Stimulated activated CD4-positive, alpha-beta T cell treated with anti-CD3 and anti-CD28 coated beads, Interleukin-12 subunit alpha, Interleukin-12 subunit beta, amount 100 ng/mL, for 48 hours (primary cell): ENCODE data around the gene P2RX2.
A peak's percentile ranks its signal among the peaks of the same experiment; 100 is the strongest.
"Not testable (repeated sequence)": the region's sequence is repeated elsewhere in the genome, so short reads cannot be mapped to it uniquely, and the experiment has no call there.

Experiments used
- DNase-seq, 3 donors: peaks; one replicate each; pipeline ENCODE4 v3.0.0-alpha.2; 2020; ENCODE audit warnings: low read depth in 2 of 3, low spot score in 1 of 3

P2RX2 gene

DNA sequence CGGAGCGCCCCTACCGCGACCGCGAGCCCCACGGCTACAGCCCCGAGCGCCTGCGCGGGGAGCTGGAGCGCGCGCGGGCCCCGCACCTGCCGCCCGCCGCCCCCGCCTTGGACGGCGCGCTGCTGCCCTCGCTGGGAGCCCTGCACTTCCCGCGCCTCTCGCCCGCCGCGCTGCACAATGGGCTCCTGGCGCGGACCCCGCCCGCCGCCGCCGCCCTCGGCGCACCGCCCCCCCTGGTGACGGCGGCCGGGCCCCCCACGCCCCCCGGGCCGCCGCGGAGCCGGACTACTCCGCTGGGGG is 35.2 kb upstream of the P2RX2 start:
- DNase-seq, result no peak

DNA sequence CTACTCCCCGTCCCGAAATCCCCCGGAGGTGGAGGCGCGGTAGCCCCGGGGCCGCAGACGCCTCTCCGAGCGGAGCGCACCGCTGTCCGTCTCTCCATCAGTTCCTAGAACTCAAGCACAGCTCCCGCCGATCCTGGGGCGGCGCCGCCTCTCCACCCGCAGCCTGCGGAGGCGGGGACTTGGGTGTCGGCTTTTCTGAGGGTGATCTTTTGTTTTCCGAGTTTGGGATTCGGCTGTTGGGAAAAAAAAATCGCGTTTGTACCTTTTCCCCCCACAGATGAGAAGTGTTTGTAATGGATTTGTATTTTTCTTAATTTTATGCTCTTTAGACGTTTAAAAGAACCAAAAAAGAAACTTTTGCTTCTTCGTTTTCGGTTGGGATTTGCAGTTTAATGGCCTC is 34.8 kb upstream of the P2RX2 start:
- no peak for DNase-seq

DNA sequence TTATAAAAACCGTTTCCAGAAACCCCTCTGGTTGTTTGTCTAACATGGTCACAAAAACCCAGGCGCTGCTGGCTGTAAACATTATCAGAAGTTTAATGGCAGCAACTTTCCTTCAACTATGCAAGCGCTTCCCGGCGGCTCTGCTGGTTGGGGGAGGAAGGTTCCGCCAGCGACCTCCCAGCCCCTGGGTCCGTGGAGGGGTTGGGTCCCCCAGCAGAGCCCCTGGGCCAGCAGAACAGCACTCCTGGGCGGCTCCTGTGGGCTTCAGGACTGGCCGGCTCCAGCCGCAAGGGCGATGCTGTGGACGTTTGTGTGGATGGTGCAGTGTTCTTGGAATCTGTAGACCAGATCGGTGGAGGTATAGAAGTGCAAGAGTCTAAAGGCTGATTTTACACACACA is 34.1 kb upstream of the P2RX2 start:
- no peak for DNase-seq

DNA sequence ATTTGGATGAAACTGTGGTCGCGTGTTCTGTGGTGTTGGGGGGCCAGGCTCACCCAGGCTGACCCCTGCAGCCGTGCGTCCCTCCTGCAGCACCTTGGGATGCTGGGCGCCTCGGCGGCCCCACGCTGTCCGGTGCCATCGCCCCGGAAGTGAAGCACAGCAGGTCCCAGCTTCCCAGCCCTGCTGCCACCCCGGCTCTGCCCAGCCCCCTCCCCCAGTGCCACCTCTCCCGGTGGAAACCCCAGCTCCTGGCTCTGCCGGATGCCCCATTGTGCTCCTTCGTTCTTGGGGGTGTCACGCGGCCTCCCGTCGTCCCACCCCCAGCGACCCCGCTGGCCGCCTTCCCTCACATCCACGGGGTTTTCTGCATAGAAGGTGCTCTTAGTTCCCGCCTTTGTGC is 33.4 kb upstream of the P2RX2 start:
- no peak for DNase-seq

DNA sequence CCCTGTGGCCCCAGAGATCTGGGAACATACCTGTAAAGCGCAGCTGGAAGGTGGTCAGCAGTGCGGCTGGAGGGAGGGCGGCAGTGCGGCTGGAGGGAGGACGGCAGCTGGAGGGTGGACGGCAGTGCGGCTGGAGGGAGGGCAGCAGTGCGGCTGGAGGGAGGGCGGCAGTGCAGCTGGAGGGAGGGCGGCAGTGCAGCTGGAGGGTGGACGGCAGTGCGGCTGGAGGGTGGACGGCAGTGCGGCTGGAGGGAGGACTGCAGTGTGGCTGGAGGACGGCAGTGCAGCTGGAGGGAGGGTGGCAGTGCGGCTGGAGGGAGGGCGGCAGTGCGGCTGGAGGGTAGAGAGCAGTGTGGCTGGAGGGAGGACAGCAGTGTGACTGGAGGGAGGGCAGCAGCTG is 31.6 kb upstream of the P2RX2 start:
- DNase-seq, result no peak

DNA sequence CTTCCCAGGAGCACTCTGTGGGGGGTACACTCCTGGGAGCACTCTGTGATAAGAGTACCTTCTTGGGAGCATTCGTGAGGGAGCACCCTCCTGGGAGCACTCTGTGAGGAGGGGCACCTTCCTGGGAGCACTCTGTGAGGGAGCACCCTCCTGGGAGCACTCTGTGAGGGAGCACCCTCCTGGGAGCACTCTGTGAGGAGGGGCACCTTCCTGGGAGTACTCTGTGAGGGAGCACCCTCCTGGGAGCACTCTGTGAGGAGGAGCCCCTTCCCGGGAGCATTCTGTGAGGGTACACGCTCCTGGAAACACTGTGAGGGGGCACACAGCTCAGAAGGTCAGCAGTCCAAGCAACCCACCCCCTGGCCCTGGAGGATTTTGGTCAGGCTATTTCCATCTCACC is 30.8 kb upstream of the P2RX2 start:
- no peak for DNase-seq

DNA sequence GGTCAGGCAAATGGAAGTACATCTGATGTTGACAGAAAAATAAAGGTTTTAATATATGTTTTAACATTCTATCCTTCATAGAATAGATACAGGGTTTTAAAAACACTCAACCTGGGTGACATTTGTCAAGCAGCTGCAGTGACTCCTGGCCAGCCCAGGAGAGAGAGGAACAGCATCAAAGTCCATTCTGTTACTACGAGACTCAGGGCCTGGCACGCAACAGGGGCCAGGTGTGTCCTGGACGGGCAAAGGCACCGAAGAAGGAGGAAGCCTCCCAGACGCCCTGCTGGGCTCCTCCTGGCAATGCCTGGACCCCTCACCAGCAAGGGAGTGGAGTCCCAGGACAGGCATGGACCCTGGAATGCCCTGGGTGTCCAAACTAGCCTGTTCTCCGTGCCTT is 30.3 kb upstream of the P2RX2 start:
- DNase-seq, result no peak

DNA sequence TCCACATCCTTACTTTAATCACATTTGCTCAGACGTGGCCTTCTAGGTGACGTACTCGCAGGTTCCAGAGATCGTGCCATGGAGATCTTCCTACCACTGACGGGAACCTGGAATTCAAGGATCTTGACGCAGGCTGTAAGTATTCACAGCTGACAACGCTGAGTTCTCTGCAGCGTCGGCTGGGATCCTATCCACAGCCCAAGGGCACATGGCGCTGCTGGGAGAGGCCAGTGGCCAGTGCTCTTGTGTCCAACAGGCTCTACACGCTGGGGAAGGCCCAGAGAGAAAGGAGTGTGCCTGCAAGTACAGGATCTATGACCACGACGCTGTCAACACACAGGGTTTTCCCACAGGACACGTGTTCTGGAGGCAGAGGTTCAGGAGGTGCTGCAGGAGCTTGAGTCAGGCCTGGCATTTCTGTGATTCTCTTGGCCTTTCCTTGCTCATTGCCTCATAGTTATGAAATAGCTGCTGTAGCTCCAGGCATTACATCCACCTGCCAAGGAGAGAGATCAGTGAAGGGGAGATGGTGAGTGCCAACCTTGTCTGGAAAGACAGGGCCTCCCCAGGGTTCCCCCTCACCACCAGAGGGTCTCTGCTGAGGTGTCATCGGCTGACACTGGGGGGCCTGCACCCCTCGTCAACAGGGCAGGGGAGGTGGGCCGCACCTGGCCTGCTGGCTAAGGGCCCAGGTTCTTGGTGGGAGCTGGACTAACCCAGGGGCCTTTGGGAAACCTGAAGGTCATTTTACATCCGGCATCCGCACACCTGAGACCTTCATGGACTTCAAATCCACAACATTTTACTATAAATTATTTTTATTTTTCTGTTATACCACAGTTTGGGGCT is 29.5 kb upstream of the P2RX2 start:
- no peak for DNase-seq

DNA sequence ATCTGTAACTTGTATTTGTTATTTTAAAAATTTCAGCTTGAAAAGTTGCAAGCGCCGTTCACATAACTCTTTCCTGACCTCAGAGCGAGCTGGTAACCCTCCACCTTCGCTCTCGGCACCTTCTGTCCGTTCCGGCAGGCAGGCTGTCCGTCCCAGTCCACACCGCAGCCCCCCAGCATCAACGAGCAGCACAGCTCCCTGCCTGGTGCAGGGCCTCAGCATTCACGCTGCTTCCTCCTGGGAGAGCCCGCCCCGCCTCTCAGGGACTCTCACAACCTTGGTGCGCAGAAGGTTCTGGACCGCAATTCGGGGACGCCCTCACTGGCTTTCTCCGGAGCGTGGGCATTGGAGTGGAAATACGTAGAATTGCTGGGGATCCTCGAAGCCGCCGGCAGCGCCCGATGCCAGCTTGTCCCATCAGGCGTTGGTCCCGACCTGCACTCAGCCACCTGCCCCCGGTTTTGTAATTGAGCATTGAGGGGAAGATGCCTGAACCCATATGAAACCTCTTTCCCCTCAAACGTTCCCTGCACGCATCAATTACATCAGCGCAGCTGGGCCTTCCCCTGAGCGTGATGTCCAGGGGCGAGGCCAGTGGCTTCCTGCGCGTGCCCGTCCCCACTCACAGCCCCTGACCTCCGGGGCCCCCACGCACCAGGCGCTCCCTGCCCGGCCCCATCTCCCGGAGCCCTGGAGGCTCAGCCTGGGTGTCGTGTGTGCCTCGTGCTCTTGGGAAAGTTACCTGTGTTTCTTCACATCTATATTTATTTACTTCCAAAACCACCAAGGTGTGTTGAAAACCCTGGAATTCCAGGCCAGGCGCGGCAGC is 27.3 kb upstream of the P2RX2 start:
- DNase-seq, result no peak

DNA sequence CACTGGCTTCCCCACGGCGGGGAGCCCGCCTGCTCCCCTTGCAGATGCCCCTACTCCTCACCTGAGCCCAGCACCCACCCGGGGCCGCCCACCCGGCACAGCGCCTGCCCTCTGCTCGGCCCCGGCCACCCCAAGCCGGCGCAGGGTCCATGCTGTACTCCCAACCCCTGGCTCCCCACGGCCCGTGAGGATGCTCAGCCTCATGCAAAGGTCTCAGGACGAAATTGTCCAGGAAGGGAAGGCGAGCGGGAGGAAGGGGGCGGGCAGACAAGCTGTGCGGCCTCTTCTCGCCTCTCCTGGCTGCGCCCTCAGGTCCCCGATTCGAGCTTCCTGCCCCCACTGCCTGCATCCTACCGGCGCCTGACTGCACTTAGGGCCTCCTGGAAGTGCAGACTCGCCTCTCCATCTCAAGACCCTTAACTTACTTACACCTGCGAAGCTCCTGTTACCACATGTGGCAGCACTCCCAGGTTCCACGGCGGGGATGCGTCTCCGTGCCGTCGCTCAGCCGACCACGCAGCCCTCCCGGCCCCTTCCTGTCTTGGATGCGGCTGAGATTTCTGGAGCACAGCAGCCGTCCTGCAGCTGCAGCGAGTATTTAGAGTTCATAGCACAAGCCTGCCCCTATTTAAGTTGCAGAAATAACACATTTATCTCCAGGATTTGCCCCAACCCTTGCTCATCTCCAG is 26.1 kb upstream of the P2RX2 start:
- no peak for DNase-seq

DNA sequence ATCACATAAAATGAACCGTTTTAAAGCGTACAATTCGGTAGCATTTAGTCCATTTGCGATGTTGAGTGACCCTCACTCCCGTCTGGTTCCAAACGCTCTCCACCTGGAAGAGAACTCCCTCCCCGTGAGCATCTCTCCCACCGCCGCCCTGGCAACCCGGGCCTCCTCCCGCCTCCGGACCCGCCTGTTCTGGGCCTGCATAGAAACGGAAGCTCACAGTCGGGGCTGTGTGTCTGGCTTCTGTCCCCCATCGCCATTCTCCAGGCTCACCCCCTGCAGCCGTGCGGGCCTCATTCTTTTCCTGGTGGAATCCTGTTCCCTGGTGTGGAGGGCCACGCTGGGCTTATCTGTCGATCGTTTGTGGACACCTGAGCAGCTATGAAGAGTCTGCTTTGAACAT is 25.5 kb upstream of the P2RX2 start:
- DNase-seq, result no peak

DNA sequence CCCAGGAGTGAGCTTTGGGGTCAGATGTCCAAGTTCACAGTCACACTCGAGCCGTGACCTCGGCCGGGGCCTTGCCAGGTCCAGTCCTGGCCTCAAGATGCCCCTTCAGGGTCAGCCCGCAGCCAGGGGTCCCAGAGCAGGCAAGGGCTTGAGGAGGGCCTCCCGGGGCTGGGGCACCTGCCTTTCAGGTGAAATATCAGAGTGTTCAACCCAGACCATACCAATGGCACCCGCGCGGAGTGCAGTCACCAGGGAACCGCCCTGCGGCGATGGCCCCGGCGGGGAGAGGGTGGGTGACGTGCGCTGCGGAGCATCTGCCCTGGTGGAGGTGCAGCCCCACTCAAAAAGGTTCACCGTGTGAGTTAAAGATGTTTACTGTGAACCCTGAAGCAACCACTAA is 25.1 kb upstream of the P2RX2 start:
- no peak for DNase-seq

DNA sequence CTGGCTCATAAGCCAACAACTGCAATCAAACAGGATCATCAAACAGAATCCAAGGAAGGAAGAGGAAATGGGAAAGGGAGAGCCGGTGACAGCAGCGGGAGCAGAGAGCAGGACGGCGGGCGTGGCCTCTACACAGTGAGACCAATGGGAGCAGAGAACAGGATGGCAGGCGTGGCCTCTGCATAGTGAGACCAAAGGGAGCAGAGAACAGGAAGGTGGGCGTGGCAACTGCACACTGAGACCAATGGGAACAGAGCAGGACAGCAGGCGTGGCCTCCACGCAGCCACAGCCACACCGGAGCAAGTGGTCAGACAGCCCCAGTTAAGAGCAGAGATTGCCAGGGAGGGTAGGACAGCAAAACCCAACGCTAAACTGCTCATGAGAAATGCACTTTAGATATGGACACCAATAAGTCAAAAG is 24.6 kb upstream of the P2RX2 start:
- peak in 1 of 3 donors; percentile 9 for DNase-seq

DNA sequence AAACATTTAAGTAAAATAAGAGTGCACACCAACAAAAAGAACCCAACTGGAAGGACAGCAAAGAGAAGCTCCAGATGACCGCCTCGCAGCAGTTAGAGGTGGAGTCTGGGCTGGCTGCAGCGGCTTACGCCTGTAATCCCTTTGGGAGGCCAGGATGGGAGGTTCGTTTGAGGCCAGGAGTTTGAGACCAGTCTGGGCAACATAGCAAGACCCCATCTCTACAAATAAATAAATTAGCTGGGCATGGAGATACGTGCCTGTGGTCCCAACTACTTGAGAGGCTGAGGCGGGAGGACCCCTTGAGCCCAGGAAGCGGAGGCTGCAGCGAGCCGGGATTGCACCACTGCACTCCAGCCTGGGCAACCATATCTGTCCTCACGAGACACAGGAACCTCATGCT is 23.4 kb upstream of the P2RX2 start:
- no peak for DNase-seq

DNA sequence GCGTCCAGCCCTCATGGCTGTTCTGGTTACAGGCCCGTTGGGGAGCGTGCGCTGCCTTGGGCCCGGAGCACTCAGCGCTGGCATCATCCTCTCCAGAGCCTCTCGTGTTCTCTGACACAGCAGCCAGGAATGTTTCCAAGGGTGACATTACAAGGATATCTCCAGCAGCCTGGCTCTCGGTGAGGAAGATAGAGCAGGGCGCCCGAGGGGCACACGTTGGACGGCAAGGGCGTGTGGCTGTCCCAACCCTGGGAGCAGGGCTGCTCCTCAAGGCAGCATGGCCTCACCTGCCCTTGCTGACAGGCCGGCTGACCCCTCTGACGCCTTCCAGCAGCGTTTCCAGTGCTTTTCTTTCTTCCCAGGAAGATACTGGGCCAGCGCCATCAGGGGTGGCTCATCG is 22.6 kb upstream of the P2RX2 start:
- DNase-seq, result no peak

DNA sequence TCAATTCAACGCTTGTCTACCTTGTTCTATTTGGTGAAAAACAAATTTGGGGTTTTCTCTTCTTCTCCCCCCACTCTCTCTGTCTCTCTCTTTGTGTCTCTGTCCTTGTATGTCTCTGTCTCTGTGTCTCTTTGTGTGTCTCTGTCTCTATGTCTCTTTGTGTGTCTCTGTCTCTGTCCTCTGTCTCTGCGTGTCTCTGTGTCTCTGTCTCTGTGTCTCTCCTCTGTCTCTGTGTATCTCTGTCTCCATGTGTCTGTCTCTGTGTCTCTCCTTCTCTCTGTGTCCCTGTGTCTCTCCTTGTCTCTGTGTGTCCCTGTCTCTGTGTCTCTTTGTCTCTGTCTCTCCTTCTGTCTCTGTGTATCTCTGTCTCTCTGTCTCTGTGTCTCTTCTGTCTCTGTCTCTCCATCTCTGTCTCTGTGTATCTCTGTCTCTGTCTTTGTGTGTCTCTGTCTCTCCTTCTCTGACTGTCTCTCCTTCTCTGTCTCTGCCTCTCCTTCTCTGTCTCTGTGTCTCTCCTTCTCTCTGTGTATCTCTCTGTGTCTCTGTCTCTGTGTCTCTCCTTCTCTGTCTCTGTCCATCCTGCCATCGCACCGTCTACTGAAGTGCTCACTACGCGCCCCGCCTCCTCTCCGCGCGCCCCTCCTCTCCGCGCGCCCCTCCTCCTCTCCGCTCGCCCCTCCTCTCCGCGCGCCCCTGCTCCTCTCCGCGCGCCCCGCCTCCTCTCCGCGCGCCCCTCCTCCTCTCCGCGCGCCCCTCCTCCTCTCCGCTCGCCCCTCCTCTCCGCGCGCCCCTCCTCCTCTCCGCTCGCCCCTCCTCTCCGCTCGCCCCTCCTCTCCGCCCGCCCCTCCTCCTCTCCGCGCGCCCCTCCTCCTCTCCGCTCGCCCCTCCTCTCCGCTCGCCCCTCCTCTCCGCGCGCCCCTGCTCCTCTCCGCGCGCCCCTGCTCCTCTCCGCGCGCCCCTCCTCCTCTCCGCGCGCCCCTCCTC is 21.0 kb upstream of the P2RX2 start:
- DNase-seq, result no peak

DNA sequence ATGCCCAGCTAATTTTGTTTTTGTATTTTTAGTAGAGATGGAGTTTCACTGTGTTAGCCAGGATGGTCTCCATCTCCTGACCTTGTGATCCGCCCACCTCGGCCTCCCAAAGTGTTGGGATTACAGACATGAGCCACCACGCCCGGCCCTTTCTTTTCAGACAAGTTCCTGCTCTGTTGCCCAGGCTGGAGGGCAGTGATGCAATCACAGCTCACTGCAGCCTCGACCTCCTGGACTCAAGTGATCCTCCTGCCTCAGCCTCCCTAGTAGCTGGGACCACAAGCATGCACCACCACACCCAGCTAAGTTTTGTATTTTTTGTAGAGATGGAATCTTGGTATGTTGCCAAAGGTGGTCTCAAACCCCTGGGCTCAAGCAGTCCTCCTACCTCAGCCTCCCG is 19.1 kb upstream of the P2RX2 start:
- not testable (repeated sequence) for DNase-seq

DNA sequence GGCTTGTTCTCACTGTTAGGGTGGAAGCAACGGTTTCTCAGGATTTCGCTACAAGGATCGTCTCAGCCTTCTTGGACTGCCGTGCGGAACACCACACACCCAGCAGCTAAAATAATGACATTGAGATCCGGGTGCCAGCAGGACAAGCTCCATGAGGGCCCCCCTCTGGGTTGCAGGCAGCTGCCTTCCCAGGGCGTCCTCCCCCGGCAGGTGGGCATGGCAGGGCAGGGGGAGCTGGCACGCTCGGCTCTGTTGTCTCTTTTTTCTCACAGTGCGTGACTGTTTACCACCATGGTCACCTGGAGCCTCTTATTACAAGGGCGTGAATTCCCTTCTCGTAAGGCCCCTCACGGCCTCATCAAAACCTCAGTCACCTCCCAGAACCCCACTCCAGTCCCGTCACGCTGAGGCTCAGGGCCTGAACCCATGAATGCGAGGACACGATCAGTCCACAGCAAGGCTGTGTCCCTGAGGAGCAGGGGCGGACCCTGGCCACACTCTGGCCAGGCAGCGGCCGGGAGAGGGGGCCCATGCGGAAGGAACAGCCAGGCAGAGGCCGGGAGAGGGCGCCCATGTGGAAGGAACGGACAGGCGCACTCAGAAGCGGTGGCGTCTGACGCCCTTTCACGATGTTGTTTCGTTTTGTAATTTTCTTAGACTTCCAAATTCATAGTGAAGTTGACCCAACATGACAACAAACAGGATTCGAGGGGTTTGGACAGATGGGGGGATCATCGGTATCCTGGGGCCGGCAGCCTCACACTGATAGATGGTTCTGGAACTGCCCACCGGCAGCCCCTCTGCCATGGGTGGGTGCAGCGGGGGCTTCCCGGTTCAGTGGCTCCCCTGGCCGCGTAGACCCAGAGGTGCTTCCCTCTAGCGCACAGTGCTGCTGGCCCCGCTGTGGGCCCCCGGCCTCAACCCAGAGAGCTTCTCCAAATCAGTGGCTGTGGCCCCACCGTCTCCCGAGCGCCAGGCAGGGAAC is 18.2 kb upstream of the P2RX2 start:
- no peak for DNase-seq

DNA sequence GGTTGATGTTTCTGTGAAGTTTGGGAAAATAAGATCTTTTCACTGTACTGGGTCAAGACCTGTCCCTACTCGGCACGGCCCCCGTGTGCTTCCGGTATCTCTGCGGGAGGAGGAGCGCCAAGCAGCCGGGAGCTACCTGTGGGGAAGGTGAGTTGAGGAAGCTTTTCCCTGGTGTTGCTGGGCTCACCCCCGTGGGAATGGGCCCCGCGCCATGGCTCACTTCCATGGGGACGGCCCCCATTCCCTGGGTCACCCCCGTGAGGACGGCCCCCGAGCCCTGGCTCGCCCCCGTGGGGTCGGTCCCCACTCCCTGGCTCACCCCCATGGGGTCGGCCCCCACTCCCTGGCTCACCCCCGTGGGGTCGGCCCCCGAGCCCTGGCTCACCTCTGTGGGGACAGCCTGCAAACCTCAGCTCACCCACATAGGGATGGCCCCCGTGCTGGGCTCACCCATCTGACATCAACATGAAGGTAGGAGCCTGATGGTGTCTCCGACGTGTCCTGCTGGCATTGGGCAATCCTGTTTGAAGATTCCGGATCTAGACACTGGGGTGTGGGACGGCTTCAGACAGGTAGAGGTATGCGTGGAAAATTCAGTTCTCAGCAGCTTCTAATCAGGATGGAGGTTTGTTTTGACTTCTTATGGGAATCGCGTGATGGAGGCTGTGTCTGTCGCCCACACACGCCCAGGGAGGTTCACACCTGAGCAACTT is 17.2 kb upstream of the P2RX2 start:
- no peak for DNase-seq
